SK-N-SH (cell line): ENCODE results near the gene DMRTB1. TPM values are rescaled to one million over a fixed set of nuclear protein-coding genes. Genes with fewer than 3 reads are reported as not detected.

Experiments used
- CTCF ChIA-PET: fragments of 300-600, 350-600 bp; formaldehyde crosslinking; extraction: SDS; loops from one replicate; lab custom pipeline; 2021; lab: Yijun Ruan, JAX
- POLR2A ChIA-PET: fragments of 350-600 bp; sonication (Branson Sonifier 250); formaldehyde crosslinking; extraction: SDS; loops from one replicate; lab custom pipeline; 2020; ENCODE audit warnings: antibody characterized with exemption, inconsistent platforms; lab: Yijun Ruan, JAX
- DNase-seq: peaks from one replicate; pipeline ENCODE4 v3.0.0; 2012
- H2AFZ ChIP-seq: fragments of 200-600 bp; sonication (generic); 2 replicates; pipeline ENCODE4 v1.8.1; 2016; ENCODE audit warnings: antibody characterized with exemption, mild to moderate bottlenecking, low read depth
- H3F3A ChIP-seq: fragments of 200-600 bp; sonication (generic); replicated peaks from 2 replicates; pipeline ENCODE3; 2016; ENCODE audit warnings: antibody characterized with exemption, mild to moderate bottlenecking; ENCODE audit not compliant: insufficient read depth
- H3K27ac ChIP-seq, 2 experiments: fragments of 200-500 bp in 1 of 2; fragments of 200-600 bp in 1 of 2; sonication (Bioruptor generic) in 1 of 2; sonication (generic), shearing (Covaris generic) in 1 of 2; 2 replicates each; pipeline versions ENCODE4 v1.5.1 to v1.6.1; 2014 to 2016; ENCODE audit warnings: low read depth in 2 of 2, inconsistent platforms in 1 of 2, low read length in 1 of 2, mild to moderate bottlenecking in 1 of 2, mixed read lengths in 1 of 2
- H3K27me3 ChIP-seq: fragments of 200-600 bp; sonication (generic), shearing (Covaris generic); 2 replicates; pipeline ENCODE4 v1.6.1; 2016; ENCODE audit warnings: mixed run types; ENCODE audit not compliant: insufficient read depth
- H3K36me3 ChIP-seq, 2 experiments: fragments of 200-500 bp in 1 of 2; fragments of 200-600 bp in 1 of 2; sonication (Bioruptor generic) in 1 of 2; sonication (generic) in 1 of 2; replicated peaks in 1 of 2; 2 replicates each; pipeline versions ENCODE3 to v1.5.1; 2014 to 2016; ENCODE audit warnings: low read length in 1 of 2, mild to moderate bottlenecking in 1 of 2; ENCODE audit not compliant: insufficient read depth in 2 of 2, control insufficient read depth in 1 of 2
- H3K4me1 ChIP-seq, 2 experiments: fragments of 200-500 bp in 1 of 2; fragments of 200-600 bp in 1 of 2; sonication (Bioruptor generic) in 1 of 2; sonication (generic), shearing (Covaris generic) in 1 of 2; 2 replicates each; pipeline versions ENCODE4 v1.5.1 to v1.6.1; 2014 to 2016; ENCODE audit warnings: low read depth in 1 of 2, low read length in 1 of 2, mixed run types in 1 of 2; ENCODE audit not compliant: insufficient read depth in 2 of 2, control insufficient read depth in 1 of 2
- H3K4me2 ChIP-seq: fragments of 200-600 bp; sonication (generic), shearing (Covaris generic); 2 replicates; pipeline ENCODE4 v1.6.1; 2017; ENCODE audit warnings: mixed run types
- H3K4me3 ChIP-seq, 2 experiments: fragments of 200-500 bp in 1 of 2; fragments of 200-600 bp in 1 of 2; sonication (Bioruptor generic) in 1 of 2; sonication (generic), shearing (Covaris generic) in 1 of 2; 2 replicates each; pipeline versions ENCODE4 v1.5.1 to v1.8.1; 2014 to 2016; ENCODE audit warnings: low read depth in 2 of 2, inconsistent platforms in 1 of 2, low read length in 1 of 2, mild to moderate bottlenecking in 1 of 2, mixed read lengths in 1 of 2, moderate library complexity in 1 of 2
- H3K79me2 ChIP-seq: fragments of 200-600 bp; sonication (generic); 2 replicates; pipeline ENCODE4 v1.8.1; 2017; ENCODE audit warnings: mild to moderate bottlenecking; ENCODE audit not compliant: insufficient read depth
- H3K9ac ChIP-seq: fragments of 200-600 bp; sonication (generic); 2 replicates; pipeline ENCODE4 v1.6.1; 2017; ENCODE audit warnings: mixed run types
- H3K9me2 ChIP-seq: fragments of 200-600 bp; sonication (generic); 2 replicates; pipeline ENCODE4 v1.6.1; 2017; ENCODE audit warnings: mixed run types
- H3K9me3 ChIP-seq: fragments of 200-600 bp; sonication (generic); 2 replicates; pipeline ENCODE4 v1.6.1; 2017; ENCODE audit warnings: mixed run types, mild to moderate bottlenecking, moderate library complexity
- H4K20me1 ChIP-seq: fragments of 200-600 bp; sonication (generic); 2 replicates; pipeline ENCODE4 v1.6.1; 2017; ENCODE audit warnings: mild to moderate bottlenecking, mixed run types; ENCODE audit not compliant: insufficient read depth
- FOSL2 ChIP-seq: IDR thresholded peaks from 2 replicates; pipeline ENCODE4 v1.4.0; 2012; ENCODE audit warnings: low read depth, mild to moderate bottlenecking, moderate library complexity, borderline replicate concordance
- GATA2 ChIP-seq: sonication (generic); formaldehyde crosslinking; IDR thresholded peaks from 2 replicates; pipeline ENCODE4 v1.5.0; 2020; ENCODE audit warnings: mild to moderate bottlenecking, missing genetic modification reagents
- MEF2A ChIP-seq: IDR thresholded peaks from 2 replicates; pipeline ENCODE4 v1.4.0; 2012; ENCODE audit warnings: low read depth, borderline replicate concordance
- RFX5 ChIP-seq: IDR thresholded peaks from 2 replicates; pipeline ENCODE4 v1.6.1; 2012; ENCODE audit warnings: mild to moderate bottlenecking, improper control_type of control experiment, low read length
- SMC3 ChIP-seq: IDR thresholded peaks from 2 replicates; pipeline ENCODE4 v1.6.1; 2012; ENCODE audit warnings: low read depth, low read length, improper control_type of control experiment
- TAF1 ChIP-seq: IDR thresholded peaks from 2 replicates; pipeline ENCODE4 v1.6.1; 2012; ENCODE audit warnings: low read depth, mild to moderate bottlenecking, low read length, moderate library complexity, borderline replicate concordance
- TCF12 ChIP-seq: IDR thresholded peaks from 2 replicates; pipeline ENCODE4 v1.4.0; 2012
- WGBS: methylation state at CpG from one replicate; pipeline ENCODE4 v1.1.6; 2017; ENCODE audit warnings: low lambda C conversion rate; 5-methylcytosine and 5-hydroxymethylcytosine counted together
- polyA plus RNA-seq, 3 experiments: library from polyadenylated mRNA; depleted of rRNA; stranded (reverse); fragments of >200 nt; gene quantifications; 2 replicates each; pipeline ENCODE4 v1.2.3, GENCODE V29; 2012

The DMRTB1 gene
- polyA plus RNA-seq, 1 of the 3 experiments (the other 2 are of a cell fraction), result not detected

GRCh38 chr1:53495633-53496345 is 36.6 kb downstream of the DMRTB1 start (continued):
- TF ChIP-seq GATA2, result no peak
- TF ChIP-seq FOSL2, result no peak

GRCh38 chr1:53498555-53499131 is 39.4 kb downstream of the DMRTB1 start:
- no peak overlapping the region for H3K4me3 ChIP-seq
- H3K9me3 ChIP-seq, result no peaks in the 10 kb centered on the region
- no peaks in the 10 kb centered on the region for H3K9me2 ChIP-seq
- ChIA-PET CTCF (interaction anchor here (0.6 to 2.9 kb wide), 9 partner anchors 9 to 255 kb away, joined by 3 to 23 read pairs (median 3); no protein-coding TSS in a partner anchor), POLR2A (interaction anchor here (0.6 to 0.9 kb wide), 3 partner anchors 14 to 143 kb away, joined by 3 to 7 read pairs (median 5); no protein-coding TSS in a partner anchor)
- no peaks in the 10 kb centered on the region for H4K20me1 ChIP-seq
- H2AFZ ChIP-seq, result no peak overlapping the region
- H3K36me3 ChIP-seq, result no peaks in the 10 kb centered on the region
- no peaks in the 10 kb centered on the region for H3F3A ChIP-seq
- DNase-seq, result no peak
- H3K4me1 ChIP-seq, result peaks cover 5 to 50% of the 10 kb centered on the region in 2 experiments; a peak in 1 of 4 replicates
- WGBS, result 49% methylated on average over 8 of the region's 9 CpGs
- H3K4me2 ChIP-seq, result no peak overlapping the region
- H3K27ac ChIP-seq, result peak overlapping the region in 1 of 2 experiments; percentile 78; a peak in 1 of 4 replicates
- H3K9ac ChIP-seq, result no peak overlapping the region
- no peaks in the 10 kb centered on the region for H3K27me3 ChIP-seq
- H3K79me2 ChIP-seq, result no peaks in the 10 kb centered on the region
- TF ChIP-seq SMC3, result no peak

- Histone ChIP-seq H3K4me3 (no peak overlapping the region), H3K27ac (peak overlapping the region in 1 of 2 experiments; percentile 18; a peak in 1 of 4 replicates), H3K4me1 (peaks cover 5 to 52% of the 10 kb centered on the region in 2 experiments; a peak in 1 of 4 replicates), H3K4me2 (no peak overlapping the region), H2AFZ (no peak overlapping the region), H3K9ac (no peak overlapping the region), H3K79me2 (no peaks in the 10 kb centered on the region), H4K20me1 (no peaks in the 10 kb centered on the region), H3K9me2 (no peaks in the 10 kb centered on the region), H3F3A (no peaks in the 10 kb centered on the region), H3K36me3 (no peaks in the 10 kb centered on the region), H3K27me3 (no peaks in the 10 kb centered on the region), H3K9me3 (no peaks in the 10 kb centered on the region)
- no peak for TF ChIP-seq MEF2A
- TF ChIP-seq TAF1, result no peak
- TF ChIP-seq TCF12, result no peak
- no peak for TF ChIP-seq RFX5
- 64% methylated on average over 12 of the region's 20 CpGs for WGBS
- POLR2A ChIA-PET, result interaction anchor here (0.6 to 0.9 kb wide), 3 partner anchors 13 to 142 kb away, joined by 3 to 7 read pairs (median 5); no protein-coding TSS in a partner anchor
- DNase-seq, result no peak
- CTCF ChIA-PET, result interaction anchor here (0.6 to 2.9 kb wide), 9 partner anchors 10 to 254 kb away, joined by 3 to 23 read pairs (median 3); no protein-coding TSS in a partner anchor
Observed at GRCh38 chr1:53499257-53500203, 40.3 kb downstream of the DMRTB1 start.
